BJ (cell line): Measurements from ENCODE around the gene CNN2. TPM values are rescaled to one million over a fixed set of nuclear protein-coding genes. Genes with fewer than 3 reads are reported as not detected.

Experiments used
- CTCF ChIA-PET: fragments of 350-600 bp; formaldehyde crosslinking; extraction: SDS; loops from one replicate; lab custom pipeline; 2021; ENCODE audit warnings: antibody characterized with exemption, inconsistent platforms; lab: Yijun Ruan, JAX
- POLR2A ChIA-PET: fragments of 300-600 bp; sonication (Branson Sonifier 250); formaldehyde crosslinking; extraction: SDS; loops from one replicate; lab custom pipeline; 2021; ENCODE audit warnings: antibody characterized with exemption; lab: Charles Lee
- DNase-seq: peaks from one replicate; pipeline ENCODE4 v3.0.0-alpha.2; 2011; ENCODE audit warnings: low read depth
- H3K27me3 ChIP-seq: 2 replicates; pipeline ENCODE4 v1.6.0; 2011; ENCODE audit warnings: low read length; ENCODE audit not compliant: control insufficient read depth, insufficient read depth
- H3K36me3 ChIP-seq: 2 replicates; pipeline ENCODE4 v1.5.1; 2011; ENCODE audit warnings: low read length; ENCODE audit not compliant: control insufficient read depth, insufficient read depth
- H3K4me3 ChIP-seq: 2 replicates; pipeline ENCODE4 v1.5.1; 2011; ENCODE audit warnings: low read depth, mild to moderate bottlenecking, control low read depth, low read length
- CTCF ChIP-seq: IDR thresholded peaks from 2 replicates; pipeline ENCODE4 v1.5.1; 2011; ENCODE audit warnings: low read depth, mild to moderate bottlenecking, control low read depth, inconsistent platforms, low read length, moderate library complexity; ENCODE audit not compliant: insufficient read depth
- polyA plus RNA-seq: library from polyadenylated mRNA; depleted of rRNA; stranded (reverse); fragments of >200 nt; gene quantifications from 2 replicates; pipeline ENCODE4 v1.2.3, GENCODE V29; 2011

Gene CNN2
- polyA plus RNA-seq, 1 experiment = 529 TPM

- no peak for DNase-seq
- CTCF ChIA-PET = interaction anchor here (1.2 kb wide), 1 partner anchor 8 kb away, joined by 3 read pairs; the partner anchor contains the start of gene WDR18
- no peak for TF ChIP-seq CTCF
- H3K4me3 ChIP-seq = no peak overlapping the region
- H3K27me3 ChIP-seq = peaks cover 5% of the 10 kb centered on the region; the same call in 1 of the 2 replicates
- H3K36me3 ChIP-seq = peaks cover 18% of the 10 kb centered on the region
- POLR2A ChIA-PET = no interaction called here
Measured at GRCh38 chr19:992670-993055, 33.7 kb upstream of the CNN2 start.

GRCh38 chr19:993361-993830 lies 33.0 kb upstream of the CNN2 start:
- TF ChIP-seq CTCF = no peak
- Histone ChIP-seq H3K27me3 (peaks cover 11% of the 10 kb centered on the region), H3K36me3 (peaks cover 17% of the 10 kb centered on the region), H3K4me3 (no peak overlapping the region)
- no peak for DNase-seq
- CTCF ChIA-PET = no interaction called here
- POLR2A ChIA-PET = no interaction called here

- TF ChIP-seq CTCF = no peak
- H3K27me3 ChIP-seq = peaks cover 13% of the 10 kb centered on the region
- DNase-seq = no peak
- POLR2A ChIA-PET = no interaction called here
- H3K4me3 ChIP-seq = no peak overlapping the region
- H3K36me3 ChIP-seq = peaks cover 14% of the 10 kb centered on the region
- CTCF ChIA-PET = no interaction called here
Measured at GRCh38 chr19:993831-994393, 32.5 kb upstream of the CNN2 start.

- H3K4me3 ChIP-seq = no peak overlapping the region
- peaks cover 10% of the 10 kb centered on the region for H3K36me3 ChIP-seq
- TF ChIP-seq CTCF = no peak
- ChIA-PET CTCF (interaction anchor here (0.8 kb wide), 1 partner anchor 12 kb away, joined by 5 read pairs; no protein-coding TSS in a partner anchor), POLR2A (no interaction called here)
- DNase-seq = no peak
- peaks cover 15% of the 10 kb centered on the region for H3K27me3 ChIP-seq
Measured at GRCh38 chr19:994516-994915, 31.9 kb upstream of the CNN2 start.

GRCh38 chr19:995051-995827 lies 31.2 kb upstream of the CNN2 start:
- DNase-seq = no peak
- ChIA-PET POLR2A (no interaction called here), CTCF (interaction anchor here (0.8 to 1.5 kb wide), 2 partner anchors 11 to 12 kb away, joined by 4 to 5 read pairs; partner anchors contain the start of gene WDR18)
- Histone ChIP-seq H3K36me3 (peaks cover 9% of the 10 kb centered on the region), H3K4me3 (no peak overlapping the region), H3K27me3 (peaks cover 15% of the 10 kb centered on the region)
- TF ChIP-seq CTCF = no peak
